Retinal pigment epithelial cell (primary cell): ENCODE measurements around the gene PHYKPL.

Experiments
- DNase-seq: peaks from one replicate; pipeline ENCODE4 v3.0.0-alpha.2; 2010; ENCODE audit warnings: low read depth
- H3K4me3 ChIP-seq: 2 replicates; pipeline ENCODE4 v1.5.1; 2011; ENCODE audit warnings: mild to moderate bottlenecking, low read length, control low read depth, moderate library complexity
- TF ChIP-seq, protein P1 (sequence below): conservative IDR thresholded peaks from 2 replicates; pipeline ENCODE4 v1.5.1; 2011; ENCODE audit warnings: low read depth, low read length, control low read depth, inconsistent platforms

PHYKPL gene

DNA sequence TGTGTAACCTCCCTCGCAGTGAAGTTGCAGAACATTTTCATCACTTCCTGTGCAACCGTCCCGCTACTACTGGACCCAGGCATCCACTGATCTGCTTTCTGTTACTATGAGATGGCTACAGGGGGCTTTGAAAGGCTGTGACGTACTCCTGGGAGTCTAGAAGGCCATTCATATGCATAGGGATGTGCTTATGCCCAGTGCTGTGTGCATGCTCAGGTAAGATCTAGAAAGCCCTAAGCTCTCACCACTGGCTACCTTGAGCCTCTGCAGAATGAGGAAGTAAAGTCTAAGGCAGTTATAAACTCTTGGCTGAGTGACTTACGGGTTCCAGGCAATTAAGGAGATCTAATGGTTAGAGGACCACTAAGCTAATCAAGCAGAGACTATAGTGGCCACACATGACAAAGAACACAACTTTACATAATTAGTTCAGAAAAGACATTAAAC lies 16.5 kb downstream of the PHYKPL start:
- no peak for DNase-seq
- TF ChIP-seq, protein P1, sequence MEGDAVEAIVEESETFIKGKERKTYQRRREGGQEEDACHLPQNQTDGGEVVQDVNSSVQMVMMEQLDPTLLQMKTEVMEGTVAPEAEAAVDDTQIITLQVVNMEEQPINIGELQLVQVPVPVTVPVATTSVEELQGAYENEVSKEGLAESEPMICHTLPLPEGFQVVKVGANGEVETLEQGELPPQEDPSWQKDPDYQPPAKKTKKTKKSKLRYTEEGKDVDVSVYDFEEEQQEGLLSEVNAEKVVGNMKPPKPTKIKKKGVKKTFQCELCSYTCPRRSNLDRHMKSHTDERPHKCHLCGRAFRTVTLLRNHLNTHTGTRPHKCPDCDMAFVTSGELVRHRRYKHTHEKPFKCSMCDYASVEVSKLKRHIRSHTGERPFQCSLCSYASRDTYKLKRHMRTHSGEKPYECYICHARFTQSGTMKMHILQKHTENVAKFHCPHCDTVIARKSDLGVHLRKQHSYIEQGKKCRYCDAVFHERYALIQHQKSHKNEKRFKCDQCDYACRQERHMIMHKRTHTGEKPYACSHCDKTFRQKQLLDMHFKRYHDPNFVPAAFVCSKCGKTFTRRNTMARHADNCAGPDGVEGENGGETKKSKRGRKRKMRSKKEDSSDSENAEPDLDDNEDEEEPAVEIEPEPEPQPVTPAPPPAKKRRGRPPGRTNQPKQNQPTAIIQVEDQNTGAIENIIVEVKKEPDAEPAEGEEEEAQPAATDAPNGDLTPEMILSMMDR = no peak
- H3K4me3 ChIP-seq = no peak overlapping the region

DNA sequence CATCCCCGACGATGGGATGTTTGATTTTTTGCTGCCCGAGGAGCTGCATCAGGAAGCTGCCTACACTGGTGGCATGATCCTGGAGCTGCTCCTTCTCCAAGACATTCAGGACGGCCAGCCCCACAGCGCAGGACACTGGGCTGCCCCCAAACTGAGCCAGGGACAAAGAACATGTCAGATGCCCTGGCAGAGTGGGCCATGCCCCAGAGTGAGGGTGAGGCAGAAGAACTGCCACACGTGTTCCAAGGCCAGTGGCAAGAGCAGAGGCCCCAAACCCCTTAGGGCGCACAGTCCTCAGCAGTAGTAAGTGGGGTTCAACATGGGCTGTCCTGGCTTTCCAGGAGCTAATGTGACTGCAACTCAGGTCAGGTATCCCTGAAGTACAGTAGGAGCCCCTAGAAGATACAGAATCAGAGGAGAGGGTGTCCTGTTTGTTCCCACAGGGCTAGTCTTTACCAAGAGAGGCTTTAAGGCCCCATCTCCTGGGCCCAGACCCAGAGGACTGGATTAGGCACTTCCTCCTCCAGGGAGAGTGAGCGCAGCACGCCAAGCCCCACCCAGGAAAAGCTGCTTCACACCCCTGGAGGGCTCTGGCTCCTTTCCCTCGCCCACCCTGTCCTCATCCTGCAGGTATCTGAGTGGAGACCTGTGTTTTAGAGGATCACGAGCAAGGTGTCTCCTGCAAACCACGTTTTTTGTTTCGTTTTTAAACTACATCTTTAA lies 17.2 kb downstream of the PHYKPL start:
- DNase-seq = no peak
- TF ChIP-seq, protein P1 = no peak
- H3K4me3 ChIP-seq = no peak overlapping the region

DNA sequence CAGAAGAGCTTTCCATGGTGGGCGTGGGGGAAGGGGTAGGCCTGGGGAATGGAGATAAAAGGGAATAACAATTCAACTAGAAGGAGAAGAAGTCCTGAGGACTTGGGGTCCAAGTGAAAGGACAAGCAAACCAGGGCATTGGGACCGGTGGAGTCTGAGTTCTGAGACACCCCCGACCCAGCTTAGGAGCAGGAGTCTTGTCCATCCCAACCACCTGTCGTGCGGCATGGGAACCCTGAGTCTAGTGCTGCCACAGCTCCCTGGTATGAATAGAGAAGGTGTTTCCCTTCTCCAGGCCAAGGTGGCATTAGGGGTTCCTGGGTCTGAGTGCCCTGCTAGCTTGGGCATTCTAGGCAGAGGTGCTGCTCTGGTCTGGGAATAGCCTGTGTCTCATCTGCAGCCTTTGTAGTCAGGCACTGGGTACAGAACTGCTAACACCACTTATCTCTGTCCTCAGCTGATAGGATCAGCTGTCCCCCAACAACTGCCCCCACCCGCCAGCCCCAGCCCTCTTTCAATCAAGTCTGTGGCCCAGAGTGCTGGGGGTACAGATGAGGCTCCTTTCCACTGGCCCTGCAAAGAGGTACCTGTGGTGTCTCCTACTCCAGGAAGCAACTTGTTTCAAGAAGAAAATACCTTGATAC lies 18.3 kb downstream of the PHYKPL start:
- TF ChIP-seq, protein P1 = no peak
- no peak overlapping the region for H3K4me3 ChIP-seq
- DNase-seq = no peak

DNA sequence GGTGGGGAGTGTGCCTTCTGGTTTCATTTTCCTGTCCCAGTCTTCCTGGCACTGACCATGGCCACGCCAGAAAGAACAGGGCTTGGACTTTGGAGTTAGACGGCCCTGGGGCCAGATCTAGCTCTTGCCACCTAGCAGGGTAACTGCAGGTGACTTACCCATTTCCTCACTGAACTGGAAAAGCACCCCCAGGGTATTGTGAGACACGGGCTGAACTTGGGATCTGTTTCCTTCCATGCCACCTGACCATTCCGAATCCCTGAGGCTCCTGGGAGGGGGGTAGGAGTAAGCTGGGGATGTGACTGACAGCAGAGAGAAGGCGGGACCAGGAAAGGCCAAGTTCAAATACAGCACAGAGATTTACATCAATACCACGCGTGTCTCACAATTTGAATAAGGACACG lies 18.9 kb downstream of the PHYKPL start:
- TF ChIP-seq, protein P1 = no peak
- no peak for DNase-seq
- no peak overlapping the region for H3K4me3 ChIP-seq

DNA sequence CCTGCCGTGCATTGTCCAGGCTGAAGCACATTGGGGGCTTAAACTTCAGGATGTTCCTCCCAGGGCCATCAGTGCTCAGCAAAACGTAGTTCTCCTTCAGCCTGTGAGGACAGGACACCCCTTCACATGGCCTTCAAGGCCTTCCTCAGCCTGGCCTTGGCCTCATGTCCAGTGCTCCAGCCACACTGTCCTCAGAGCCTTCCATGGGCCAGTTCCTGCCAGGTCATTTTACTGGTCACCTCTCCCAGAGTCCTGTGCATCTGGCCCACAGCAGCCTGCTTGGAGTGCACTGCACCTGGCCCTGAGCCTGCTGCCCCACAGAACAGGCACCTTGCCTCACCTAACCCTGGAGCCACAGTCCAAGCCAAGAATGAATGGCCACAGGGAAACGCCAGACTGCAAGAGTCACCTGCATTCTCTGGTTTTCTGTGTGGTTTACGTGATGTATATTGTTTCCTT lies 19.6 kb downstream of the PHYKPL start:
- no peak for DNase-seq
- no peak overlapping the region for H3K4me3 ChIP-seq
- TF ChIP-seq, protein P1 = no peak

DNA sequence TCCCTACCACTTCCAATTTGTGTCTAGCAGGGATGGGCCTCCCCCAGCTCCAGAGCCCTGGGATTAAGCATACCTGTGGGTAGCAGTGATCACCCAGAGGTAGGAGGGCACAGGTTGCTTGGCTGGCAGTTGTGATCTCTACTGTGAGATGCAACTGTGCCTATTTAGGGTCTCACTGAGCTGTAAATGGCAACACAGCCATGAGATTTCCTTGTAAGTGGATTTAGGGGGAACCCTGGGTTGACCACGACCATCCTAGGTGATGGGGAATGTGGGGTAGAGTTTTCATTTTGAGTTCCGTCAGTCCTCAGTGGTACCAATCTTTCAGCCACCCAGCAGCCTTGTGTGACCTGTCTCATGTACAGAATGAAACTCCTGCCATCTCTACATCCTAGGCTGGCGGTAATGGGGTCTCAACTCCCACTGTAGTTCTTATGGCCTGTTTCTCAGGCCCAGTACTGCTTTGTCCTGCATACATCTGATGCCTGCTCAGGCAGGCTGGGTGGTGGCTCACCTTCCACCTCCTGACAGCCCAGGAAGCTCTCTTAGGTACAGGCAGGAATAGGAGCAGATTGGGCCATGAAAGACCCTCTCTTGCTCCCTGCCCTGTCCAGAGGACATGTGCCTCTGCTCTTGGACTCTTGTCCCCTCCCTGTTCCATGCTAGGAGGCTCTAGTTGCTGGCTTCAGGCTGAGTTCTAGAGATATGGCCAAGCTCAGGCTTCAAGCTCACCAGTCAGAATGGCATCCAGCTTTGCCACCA lies 20.2 kb downstream of the PHYKPL start:
- H3K4me3 ChIP-seq = no peak overlapping the region
- no peak for DNase-seq
- TF ChIP-seq, protein P1 = no peak
